Suppressor macrophage treated with lipopolysaccharide for 4 hours (primary cell): Measurements from ENCODE around the gene TLCD1.

Source experiments
- DNase-seq: peaks from one replicate; pipeline ENCODE4 v3.0.0-alpha.2; 2020

TLCD1 gene

DNA sequence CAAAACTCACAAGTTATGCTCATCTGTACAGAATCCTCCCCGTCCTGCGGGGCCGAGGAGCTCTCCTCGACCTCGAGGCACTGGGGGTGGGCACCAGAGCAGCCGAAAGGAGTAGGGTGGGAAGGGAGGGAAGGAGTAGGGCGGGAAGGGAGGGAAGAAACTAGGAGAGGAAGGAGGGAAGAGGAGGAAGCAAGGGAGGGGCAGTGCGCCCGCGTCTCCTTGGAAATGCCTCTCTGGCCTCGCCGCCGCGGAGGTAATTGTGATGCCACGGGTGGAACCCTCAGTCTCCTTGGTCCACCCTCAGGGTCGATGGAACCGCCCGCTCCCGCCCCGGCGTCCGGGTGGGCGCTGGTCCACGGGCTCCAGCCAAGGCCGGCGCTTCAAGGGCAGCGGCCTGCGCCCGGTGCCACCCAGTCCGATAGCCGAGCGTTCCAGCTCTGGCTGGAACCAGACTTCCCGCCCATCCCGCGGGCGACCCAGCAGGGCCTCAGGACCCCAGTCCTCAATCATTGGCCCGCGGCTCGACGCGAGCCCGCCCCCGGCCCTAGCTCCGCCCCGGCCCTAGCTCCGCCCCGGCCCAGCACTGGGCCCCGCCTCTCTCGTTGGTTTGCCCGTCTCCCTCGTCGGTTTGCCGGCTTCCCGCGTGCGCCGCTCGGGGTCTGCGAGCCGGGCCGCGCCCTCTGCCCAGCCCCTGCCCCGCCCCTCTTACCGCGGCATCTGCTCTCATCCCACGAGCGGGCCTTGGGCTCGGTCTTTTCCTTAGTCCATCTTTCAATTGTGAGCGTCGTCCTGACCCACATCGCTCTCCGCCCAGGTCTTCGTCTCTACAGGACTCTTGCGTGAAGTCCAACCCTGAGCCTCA is 14.9 kb downstream of the TLCD1 start:
- DNase-seq: peak; percentile 89

DNA sequence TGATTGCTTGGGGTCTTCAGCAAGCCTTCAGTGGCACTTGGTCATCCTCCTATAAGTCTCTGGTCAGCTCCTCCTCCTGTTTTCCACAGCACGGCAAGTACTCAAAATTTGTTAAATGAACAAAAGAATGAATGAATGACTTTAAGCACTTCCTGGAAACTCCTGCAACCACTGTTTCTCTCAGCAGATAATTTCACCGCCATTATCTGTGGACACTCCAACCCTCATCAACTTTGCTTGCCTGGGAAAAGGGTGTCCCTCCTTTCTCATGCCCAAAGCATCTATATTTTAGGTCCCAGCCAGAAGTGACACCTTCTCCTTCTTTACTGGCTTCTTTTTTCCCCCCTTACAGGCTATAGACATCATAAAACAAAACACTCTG is 18.7 kb downstream of the TLCD1 start:
- no peak for DNase-seq

DNA sequence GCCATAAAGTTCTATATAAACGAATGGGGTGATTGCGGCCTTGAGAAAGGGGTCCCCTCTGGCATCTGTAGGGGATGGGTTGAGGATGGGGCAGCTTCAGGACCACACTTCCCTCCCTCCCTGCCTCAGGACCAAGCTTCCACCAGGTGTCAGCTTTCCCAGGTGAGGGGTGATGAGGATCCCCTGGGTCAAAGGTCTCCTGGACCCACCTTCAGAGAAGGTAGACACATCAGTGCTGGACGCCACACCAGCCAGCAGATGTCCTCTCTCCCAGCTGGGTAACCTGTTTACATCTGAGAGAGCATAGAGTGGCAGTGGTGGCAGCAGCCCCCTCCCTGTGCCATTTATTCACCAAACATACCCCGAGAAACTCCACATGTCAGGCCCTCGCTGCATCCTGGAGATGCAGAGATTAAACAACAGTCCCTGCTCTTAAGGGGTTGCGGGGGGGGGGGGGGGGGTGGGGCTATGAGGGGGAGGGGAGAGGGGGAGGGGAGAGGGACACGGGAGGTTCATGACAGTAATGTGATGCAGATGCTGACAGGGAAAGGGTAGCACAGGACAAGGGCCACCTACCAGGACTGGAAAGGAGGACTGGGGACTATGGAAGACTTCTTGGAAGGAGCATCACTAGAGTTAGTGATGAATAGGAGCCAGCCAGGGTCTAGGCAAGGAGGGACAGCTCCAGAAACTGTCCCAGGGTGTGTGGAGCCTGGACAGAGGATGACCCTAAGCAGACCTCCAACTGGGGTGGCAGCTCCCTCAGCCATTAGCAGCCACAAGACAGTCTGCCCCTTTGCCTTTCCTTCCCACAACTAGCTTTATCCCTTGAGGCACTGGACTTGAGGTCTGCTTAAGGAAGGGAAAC is 19.3 kb downstream of the TLCD1 start:
- DNase-seq: no peak

DNA sequence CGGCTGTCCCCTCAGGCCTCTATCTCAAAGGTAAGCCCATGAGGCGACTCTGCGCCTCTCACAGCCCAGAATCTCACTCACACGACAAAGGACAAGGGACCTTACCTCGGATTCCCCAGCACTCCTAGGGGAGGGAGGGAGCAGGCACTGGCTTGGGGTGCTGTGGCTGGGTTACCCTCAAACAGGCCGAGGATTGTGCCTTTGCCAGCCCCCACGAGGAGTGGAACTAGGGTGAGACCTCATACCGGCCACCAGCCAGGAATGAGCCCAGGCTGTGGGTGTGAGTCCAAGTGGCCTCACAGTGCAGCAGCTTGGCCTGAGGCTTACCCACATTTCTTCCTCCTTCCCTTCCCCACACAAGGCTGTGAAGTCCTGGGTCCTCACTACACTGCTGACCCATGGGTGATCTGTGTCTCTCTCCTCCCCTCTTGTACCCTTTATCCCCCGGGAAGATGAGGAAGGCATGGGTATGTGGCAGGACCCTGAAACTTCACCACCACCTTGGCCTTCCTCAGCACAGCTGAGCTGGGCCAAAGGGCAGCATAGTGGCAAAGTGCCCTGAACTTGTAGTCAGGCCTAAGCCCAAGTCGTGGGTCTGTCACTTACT is 20.2 kb downstream of the TLCD1 start:
- DNase-seq: no peak

DNA sequence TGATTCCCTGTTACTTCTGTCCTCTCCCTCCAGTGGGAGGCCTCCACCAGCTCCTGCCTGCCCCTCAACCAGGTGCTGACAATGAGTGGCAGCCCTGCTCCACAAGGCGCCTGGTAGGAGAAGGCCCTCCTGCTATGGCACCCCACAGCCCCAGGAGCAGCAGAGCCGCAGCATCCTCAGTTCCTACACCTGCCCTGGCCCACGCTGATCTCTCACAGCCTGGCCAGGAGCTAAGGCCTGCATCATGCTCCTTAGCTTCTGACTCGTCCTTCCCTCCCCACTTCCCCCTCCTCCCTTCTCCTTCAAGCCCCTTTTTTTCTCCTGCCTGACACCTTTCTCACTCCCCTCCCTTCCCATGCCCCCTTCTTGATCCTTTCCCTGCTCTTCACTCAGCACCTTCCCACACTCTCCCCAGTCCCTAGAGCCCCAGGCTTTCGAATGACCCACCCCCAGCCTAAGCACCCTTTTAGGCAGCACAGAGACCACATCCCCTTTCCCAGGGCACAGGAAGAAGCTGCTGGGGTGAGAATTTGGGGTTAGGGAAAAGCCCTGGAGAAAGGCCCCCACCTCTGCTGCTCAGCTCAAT is 20.9 kb downstream of the TLCD1 start:
- DNase-seq: no peak

DNA sequence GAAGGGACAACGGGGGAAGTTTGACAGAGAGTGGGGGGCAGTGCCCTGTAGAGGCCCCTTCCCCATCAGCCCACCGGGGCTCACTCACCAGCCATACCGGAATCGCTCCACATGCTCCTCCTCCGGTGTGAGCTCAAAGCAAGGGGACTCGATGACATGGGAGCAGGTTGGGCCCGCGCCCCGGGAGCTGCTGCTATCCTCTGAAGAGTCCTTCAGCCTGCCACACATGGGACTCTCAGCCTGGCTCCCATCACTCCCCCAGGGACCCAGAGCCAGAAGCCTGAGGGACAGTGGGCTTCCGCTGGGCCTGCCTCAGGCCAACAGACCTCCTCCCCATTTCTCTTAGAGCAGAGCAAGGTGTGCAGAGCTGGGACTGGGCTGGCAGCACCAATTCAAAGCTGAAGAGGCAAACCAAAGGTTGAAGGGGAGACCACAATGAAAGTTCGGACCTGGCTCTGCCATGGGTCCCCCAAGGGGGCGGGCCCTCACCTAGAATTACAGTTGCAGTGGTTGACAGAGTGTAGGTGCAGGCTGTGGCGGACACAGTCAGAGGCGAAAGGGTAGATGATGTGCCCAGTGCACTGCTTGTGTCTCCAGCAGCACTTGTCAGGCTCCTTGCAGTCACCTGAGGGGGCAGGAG is 21.7 kb downstream of the TLCD1 start:
- no peak for DNase-seq

DNA sequence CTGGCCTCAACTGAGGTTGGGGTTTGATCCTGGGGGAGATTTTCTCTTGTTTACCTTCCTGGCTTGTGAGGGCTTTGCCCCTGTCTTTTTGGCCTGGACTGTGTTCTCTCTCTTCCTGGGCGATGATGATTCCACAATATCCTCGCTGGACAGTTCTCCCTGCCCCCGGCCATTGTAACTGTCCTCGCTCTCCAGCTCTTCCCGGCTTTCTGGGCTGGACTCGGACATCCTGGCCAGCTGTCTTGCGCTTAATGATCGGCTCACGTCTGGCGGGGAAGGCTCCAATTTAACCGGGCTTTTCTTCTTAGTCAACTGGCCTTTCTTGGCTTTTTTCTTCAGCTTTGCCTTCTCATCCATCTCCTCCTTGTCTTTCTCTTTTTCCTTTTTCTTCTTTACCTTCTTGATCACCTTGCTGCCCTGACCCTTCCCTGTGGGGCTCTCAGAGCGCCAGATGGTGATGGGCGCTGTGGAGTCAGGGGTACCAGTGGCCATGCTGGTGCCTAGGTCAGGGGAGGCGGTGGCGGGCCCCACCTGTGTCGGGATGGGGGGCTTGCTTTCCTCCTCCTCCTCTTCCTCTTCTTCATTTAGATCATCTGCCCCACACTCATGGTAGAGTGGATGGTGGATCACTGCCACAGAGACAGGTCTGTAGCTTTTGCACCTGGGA is 22.3 kb downstream of the TLCD1 start:
- DNase-seq: no peak

DNA sequence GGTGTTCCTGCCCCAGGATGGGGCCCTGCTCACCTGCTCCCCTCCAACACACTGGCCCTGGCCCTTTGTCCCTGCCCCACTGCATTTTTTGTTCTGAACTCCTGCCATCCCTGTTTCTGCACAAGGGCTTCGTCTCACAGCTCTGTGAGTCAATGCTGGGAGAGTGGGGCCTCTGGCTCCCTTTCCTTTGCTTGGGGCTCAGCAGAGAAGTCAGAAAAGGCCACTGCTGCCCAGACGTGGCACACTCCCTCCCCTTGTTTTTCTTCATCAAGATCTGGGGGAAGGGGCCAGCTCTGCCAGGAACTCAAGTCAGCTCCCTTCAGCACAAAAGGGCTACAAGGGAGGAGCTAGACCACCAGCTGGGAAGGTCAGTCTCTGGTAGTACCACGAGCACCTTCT is 23.3 kb downstream of the TLCD1 start:
- no peak for DNase-seq

DNA sequence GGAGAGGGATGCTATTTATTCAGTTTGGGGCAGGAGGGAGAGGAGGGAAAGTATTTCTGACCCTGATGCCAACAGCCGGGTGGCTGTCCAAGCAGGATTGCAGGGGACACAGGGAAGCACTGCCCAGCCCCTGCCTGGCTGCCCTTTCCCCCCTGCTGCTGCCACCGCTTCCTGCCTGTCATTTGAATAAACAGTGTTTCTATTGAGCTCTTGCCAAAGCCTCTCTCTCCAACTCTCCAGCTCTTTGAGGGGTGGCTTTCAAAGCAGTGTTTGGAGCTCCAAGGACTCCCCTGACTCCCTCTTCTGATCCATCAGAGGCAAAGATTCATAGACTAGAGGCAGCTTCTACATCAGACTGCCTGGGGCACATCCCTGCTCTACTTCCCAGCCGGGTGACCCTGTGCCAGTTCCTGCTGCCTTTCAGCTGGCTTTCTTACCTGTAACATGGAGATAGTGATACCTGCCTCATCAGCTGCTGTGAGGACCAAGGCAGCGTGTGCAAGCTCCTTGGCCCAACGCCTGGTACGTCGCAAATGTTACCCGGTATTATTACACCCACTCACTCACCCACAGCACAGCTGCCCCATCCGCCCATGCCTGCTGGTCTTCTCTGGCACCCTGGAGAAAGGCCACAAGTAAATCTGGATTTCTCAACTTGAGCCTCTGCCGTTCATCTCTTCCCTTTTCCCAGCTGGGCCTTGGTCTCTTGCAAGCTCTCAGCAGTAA is 23.8 kb downstream of the TLCD1 start:
- no peak for DNase-seq

DNA sequence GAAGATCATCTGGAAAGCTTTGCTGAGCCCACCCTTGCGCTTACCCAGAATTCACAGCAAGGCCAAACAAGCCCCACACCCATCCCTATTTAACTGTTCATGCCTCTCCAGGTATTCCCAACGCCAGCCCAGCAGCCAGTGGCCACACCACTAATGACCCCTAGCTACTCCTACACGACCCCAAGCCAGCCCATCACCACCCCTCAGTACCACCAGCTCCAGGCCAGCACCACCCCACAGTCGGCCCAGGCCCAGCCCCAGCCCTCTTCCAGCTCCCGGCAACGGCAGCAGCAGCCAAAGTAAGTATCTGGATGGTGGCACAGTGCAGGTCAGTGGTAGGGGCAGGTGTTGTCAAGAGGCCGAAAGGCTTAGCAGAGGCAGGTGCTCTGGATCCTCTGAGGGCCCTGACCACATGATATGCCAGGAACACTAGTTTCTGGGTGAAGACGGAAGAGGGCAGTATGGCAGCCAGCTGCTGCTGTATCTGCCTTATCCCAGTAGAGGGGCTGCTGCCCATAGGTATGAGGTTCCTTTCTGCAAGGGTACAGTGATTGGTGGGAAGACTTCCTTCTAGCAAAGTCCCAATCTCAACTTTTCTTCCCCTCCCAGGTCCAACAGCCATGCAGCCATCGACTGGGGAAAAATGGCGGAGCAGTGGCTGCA is 25.1 kb downstream of the TLCD1 start:
- DNase-seq: no peak

DNA sequence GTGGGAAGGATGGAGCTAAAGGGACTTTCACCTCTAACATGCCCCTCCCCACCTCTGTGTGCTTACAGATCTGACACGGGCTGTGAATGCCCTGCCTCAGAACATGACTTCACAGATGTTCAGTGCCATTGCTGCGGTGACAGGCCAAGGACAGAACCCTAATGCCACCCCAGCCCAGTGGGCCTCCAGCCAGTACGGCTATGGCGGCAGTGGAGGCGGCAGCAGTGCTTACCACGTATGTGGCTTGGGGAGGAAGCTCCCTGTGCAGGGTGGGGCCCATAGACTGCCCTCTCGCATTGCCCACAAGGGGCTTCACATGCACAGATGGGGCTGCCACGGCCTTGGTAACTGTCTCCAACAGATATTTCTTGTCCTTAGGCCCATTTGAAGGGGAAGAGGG is 25.8 kb downstream of the TLCD1 start:
- DNase-seq: no peak

DNA sequence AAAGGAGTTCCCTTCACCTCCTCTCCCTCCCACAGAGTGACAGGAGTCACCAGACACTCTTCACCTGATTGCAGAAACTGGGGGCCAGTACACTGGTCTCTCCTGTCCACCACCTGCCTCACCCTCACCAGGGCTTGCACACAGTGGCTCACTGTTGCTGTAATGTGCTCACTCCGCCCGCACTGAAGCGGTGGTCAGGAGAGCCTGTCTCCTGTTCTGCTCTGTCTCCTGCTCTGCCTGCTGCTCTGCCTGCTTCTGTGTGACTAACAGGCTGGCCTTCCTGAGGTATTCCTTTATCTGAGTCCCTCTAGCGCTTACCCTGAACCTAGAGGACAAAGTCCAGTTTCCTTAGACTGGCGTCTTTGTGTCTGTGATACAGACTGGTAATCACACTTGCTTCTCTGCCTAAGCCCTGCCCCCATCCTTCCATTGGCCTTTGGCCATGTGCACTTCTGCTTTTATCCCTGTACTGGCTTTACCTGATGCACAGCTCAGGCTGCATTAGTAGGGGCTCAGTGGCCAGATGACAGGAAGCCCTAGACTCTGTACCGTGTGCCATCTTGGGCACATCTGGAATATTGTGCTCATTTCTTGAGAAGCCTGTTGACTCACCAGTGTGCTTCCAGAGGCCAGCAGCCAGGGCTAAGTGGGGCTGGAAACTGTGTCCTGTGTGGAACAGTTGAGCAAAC is 27.6 kb downstream of the TLCD1 start:
- DNase-seq: no peak

DNA sequence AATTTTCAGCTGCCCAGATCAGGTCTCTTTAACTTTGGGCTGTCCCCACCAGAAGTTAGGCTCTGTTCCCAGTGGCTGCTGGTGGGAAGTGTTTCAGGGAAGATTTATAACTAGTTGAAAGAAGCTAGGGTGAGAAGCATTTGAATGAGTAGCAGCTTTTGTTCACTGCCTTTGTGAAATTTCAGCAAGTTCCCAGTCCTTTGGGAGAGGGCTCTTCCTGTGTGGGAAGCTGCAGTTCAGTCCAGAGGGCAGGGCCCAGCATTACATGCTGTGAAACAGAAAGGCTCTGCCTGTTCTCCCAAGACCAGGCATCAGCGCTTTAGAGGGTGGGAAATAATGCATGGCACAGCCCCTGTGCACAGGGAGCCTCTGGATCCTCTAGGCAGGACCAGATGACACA is 32.2 kb downstream of the TLCD1 start:
- no peak for DNase-seq

DNA sequence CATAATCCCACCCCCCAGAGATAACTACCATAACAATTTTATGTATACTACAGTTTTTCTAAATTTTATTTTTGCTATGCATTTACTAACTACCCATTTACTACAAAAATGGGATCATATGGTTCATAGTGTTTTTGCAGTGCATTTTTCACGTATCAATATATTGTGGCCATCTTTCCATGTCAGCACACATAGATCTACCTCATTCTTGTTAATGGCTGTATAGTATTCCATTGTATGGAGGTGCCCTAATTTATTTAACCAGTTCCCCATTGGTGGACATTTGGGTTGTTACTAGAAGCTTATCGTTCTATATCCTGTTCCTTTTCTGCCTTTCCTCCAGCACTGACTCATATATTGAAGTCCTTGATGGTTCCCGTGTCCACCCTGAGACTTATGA is 37.0 kb downstream of the TLCD1 start:
- DNase-seq: no peak

DNA sequence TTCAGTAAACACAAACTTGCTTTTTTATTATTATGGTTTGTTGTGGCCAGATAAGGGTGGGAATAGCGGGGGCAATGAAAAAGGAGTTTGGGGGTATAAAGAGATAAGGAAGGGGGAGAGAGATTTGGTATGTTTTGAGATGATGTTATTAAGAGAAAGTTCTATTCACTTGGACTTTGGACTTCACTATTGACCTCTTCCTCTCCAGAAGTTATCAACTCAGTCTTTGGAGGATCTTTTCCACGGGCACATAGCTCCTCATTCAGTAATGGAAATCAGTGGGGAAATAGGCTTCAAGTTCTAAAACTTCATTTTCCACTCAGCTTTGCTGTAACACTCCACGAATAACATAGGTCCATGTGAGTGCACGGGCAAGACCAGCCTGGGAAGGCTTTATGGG is 37.6 kb downstream of the TLCD1 start:
- DNase-seq: no peak

DNA sequence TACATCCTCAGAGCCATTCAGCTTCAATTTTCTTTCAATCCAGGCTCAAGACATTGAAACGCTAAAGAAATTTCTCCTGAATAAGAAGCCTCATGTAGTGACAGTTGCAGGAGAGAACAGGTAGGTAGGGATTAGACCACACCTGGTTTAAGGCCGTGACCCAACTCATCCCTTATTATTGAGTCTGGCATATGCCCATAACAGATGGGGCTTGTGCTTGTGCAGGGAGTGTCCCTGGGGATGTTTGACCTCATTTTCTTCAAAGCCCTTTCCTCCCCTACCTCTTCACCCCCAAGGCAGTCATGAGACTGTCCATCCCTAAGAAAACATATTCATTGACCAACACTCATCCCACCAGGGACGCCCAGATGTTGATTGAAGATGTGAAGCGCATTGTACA is 39.7 kb downstream of the TLCD1 start:
- no peak for DNase-seq

DNA sequence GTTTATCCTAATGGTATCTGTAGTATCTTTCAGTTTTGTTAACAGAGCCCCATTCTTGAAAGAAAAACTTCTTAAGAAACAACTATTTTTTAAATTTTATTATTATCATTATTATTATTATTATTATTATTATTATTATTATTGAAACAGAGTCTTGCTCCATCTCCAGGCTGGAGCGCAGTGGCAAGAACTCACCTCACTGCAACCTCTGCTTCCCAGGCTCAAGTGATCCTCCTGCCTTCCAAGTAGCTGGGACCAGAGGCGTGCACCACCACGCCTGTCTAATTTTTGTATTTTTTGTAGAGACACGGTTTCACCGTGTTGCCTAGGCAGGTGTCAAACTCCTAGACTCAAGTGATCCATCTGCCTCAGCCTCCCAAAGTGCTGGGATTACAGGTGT is 40.7 kb downstream of the TLCD1 start:
- DNase-seq: no peak

DNA sequence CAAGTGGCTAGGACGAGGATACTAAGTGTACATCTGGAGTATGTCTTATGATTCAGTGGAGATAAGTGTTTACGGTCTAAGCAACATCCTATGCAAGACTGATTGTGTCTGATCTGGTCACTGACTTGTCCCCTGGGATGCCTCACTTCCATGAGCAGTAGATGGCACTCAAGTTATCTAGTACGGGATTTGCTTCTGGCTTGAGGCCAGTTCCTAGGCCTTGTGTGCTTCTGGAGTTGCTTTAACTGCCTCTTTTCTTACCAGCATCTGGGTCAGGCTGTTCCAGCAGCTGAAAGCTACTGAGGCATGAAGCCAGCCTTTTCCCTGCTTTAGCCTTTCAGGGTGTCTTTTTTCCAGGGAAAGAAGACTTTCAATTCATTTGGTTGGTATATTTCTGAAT is 41.1 kb downstream of the TLCD1 start:
- no peak for DNase-seq

DNA sequence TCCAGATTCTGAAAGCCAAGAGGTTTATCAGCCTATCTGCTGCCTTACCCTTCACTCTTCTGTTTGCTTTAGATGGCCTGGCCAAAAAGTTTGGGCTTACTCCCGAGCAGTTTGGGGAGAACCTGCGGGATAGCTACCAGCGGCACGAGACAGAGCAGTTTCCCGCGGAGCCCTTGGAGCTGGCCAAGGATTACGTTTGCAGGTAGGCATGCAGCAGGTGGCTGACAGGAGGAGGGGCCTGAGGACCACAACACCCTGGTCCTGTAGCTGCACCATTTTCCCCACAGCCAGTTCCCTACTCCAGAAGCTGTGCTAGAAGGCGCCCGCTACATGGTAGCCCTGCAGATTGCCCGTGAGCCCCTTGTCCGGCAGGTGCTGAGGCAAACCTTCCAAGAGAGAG is 43.4 kb downstream of the TLCD1 start:
- DNase-seq: no peak

DNA sequence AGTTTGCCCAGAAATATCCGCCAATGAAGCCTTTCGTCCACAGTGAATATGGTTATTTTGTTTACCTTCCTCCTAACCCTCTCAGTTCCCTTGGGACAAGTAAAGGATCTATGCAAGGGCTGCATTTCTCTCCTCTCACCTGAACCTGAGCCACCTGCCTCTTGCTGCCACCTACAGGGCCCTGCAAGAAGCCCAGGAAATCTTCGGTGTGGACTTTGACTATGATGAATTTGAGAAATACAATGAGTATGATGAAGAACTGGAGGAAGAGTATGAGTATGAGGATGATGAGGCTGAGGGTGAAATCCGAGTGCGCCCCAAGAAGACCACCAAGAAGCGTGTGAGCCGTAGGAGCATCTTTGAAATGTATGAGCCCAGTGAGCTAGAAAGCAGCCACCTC is 50.1 kb downstream of the TLCD1 start:
- no peak for DNase-seq
